NCI-H345 treated with DMSO at 0.1 percent for 48 hours (cell line): Measurements from ENCODE around the gene CATSPERZ.

Source experiments
- DNase-seq: peaks from one replicate; lab custom pipeline; 2025; ENCODE audit not compliant: unreplicated experiment; lab: John Stamatoyannopoulos, UW

Gene CATSPERZ

DNA sequence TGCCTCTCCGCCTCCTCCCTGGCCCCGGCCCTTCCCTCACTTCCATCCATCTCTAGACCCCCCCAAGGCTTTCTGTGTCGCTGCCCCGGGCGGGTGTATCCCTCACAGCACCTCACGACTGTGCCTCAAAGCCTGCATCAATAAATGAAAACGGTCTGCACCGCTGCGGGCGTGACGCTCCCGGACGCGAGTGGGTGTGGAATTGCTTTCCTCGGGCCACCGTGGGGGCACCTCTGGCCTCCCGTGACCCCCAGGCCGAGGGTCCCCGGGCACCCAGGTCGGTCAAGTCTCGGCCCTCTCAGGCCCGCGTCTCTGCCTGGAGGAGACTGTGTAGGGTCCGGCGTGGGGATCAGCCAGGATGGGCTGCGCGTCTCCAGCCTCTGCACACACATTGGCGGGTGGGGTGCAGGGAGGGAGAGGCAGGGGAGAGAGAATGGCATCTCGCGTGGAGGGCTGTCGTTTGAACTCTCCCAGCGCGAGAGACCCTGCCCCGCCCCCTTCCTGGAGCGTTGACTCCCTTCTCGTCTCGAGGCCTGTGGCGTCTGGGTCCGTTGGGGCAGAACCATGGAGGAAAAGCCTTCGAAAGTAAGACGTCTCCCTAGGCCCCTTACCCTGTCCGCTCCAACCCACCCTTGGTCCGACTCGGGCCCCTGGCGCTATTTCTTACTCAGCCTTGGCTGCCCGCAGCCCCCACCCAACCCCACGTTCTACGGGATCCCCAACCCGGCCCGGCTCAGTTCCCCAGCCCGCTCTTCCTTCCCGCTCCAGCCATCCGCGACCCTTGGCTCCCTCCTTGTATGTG lies at the start of gene CATSPERZ:
Gene CATSPERZ, plus strand, starts transcription at position 512 of the 802 bp plus-strand sequence. Its CDS starts 53 bp downstream, at position 565.
- no peak for DNase-seq

- DNase-seq, result no peak
Observed at GRCh38 chr11:64250415-64251015, 49.6 kb upstream of the CATSPERZ start.

DNA sequence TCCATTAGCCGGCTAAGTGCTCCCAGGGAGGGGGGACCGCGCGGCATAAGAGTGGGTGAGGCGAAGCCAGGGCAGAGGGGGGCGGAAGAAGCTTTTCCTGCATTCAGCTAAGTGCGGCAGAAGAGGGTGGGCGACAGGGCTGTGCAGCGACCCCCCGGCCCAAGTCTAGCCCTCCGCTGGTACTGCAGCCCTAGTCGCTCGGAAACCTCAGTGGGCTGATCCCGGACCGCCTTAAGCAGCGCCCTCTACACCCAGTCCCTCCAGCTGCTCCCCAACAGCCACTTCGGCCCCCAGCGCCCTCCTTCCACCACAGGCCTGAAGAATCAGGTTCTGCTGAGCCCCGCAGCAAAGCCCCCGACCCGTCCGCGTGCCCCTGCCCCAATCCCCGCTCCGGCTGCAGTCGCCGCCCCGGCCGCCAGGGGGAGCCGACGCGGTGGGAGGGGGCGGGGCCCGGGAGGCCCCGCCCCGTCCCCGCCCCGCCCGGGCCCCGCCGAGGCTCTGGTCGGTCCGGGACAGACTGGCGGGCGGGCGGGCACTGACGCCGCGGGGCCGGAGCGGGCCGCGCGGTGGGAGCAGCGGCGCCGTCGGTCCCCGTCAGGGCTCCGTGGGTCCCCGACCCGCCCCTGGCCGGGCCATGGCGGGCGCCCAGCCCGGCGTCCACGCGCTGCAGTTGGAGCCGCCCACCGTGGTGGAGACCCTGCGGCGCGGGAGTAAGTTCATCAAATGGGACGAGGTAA lies 49.0 kb upstream of the CATSPERZ start, which contains the start of gene PLCB3:
Gene PLCB3, plus strand, starts transcription at position 515 of the 737 bp plus-strand sequence. Its CDS starts 120 bp downstream, at position 635.
- DNase-seq, result no peak

DNA sequence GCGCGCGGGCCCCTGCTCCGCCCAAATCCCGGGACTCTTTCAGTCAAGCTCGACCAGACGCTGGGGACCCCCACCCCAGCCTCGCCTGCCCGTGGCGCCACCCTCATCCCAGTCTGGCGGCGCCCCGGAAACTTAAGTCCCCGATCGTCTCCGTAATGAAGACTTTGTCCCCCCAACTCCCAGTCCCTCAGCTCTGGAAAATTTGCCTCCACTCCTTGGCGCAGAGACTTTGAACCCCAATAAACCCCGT lies 48.5 kb upstream of the CATSPERZ start:
- DNase-seq, result no peak

DNA sequence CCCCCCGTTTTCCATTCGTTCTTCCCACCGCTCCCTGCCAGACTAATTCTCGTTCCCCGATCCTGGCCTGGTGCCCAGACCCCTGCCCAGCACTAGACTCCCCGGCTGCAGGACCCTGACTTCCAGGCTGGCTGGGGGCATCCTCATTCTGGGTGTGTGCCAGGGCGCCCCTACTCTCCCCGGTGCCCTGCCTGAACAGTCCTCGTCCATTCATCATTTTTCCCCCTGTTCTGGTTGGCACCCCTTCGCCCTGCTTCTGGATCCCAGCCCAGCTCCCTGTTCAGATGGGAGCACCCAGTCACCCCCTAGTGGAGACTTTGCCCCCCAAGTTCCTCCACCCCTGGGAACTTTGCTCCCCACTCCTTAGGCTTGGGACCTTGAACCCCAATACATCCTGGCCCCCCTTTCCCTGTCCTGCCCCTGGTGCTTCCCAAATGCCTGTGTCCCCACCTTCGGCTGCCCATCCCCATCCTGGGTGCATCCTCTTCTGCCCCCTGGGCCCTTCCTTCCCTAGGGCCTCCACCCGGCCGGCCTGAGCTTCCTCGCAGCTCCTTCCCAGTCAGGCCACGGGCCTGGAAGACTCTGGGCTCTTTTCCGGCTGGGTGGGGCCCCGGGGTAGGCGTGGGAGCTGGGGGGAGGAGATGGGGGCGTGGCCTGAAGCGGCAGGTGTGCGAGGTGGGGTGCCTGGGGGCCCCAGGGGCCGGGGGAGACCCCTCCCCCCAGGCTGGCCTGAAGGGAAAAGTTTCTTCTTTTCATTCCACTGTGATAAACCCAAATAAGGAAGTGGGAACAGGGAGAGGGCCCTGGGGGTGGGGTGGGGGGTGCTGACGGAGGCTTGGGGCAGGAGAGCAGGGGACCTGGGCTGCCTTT lies 47.9 kb upstream of the CATSPERZ start:
- no peak for DNase-seq

DNA sequence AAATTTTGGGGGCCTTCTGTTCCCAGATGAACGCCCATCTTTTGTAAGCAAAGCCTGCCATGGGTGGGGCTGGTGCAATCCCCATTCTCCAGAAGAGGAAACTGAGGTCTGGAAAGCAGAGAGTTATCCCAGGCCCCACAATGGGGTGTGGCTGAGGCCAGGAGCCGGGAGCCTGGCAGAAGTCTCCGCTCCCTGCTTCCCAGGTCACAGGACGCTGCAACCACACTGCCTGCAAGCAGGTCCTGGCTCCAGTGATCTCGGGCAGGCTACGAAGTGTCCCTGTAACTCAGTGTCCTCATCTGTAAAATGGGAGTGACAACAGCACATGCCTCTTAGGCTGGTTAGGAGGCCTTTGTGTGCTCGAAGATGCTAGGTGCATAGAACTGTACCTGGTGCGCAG lies 47.1 kb upstream of the CATSPERZ start:
- DNase-seq, result no peak

- DNase-seq, result no peak
Observed at GRCh38 chr11:64253481-64253880, 46.7 kb upstream of the CATSPERZ start.

DNA sequence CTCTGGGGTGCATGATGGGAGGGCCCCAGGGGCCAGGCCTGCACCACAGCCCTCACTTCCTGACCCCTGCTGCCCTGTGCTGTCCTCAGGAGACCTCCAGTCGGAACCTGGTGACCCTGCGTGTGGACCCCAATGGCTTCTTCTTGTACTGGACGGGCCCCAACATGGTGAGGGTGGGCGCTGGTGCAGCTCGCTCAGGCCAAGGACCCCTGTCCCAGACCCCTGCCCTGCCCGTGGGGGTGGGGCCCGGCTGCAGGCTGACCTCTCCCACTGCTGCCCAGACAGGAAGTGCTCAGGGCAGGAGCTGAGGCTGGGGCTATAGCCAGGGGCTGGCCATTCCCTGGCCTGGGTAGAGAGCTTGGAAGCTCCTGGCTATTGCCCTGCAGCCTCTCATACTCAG lies 45.8 kb upstream of the CATSPERZ start:
- DNase-seq, result no peak

DNA sequence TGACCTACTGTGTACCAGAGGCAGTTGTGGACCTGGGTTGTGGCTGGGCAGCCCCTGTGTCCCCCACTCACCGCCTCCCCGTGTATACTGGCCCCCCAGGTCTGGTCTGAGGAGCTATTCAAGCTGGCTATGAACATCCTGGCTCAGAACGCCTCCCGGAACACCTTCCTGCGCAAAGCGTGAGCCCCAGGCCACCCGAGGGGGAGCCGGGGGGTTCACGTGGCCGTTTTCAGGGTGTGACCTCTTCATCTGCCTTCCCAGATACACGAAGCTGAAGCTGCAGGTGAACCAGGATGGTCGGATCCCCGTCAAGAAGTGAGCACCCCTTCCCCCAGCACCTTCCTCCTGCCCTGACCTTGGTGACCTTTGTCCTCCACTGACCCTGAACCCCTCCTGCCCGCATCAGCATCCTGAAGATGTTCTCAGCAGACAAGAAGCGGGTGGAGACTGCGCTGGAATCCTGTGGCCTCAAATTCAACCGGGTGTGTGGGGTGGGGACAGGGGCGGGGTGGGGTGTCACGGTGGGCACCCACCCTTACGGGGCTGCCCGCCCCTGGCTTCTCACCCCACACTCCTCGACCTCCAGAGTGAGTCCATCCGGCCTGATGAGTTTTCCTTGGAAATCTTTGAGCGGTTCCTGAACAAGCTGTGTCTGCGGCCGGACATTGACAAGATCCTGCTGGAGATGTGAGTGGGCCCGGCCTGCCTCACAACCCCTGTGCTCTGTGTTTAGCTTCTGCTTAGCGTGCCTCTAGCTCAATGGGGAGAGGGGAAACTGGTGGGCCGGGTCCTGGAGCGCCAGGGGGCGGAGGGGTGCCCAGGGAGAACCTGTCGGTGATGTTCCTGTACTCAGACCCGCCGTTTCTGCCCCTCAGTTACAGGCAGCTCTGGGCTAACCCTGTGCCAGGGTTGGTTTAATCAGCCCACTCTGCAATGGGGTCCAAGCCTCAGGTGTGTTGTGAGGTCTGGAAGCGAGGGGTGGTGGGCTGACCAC lies 44.7 kb upstream of the CATSPERZ start:
- no peak for DNase-seq

GRCh38 chr11:64256300-64256699 lies 43.9 kb upstream of the CATSPERZ start:
- DNase-seq, result no peak

- DNase-seq, result no peak
Observed at GRCh38 chr11:64258356-64258755, 41.8 kb upstream of the CATSPERZ start.

GRCh38 chr11:64258946-64259532 lies 41.1 kb upstream of the CATSPERZ start:
- DNase-seq, result no peak

- DNase-seq, result no peak
Observed at GRCh38 chr11:64259533-64260067, 40.6 kb upstream of the CATSPERZ start.

GRCh38 chr11:64260147-64260708 lies 39.9 kb upstream of the CATSPERZ start:
- no peak for DNase-seq

DNA sequence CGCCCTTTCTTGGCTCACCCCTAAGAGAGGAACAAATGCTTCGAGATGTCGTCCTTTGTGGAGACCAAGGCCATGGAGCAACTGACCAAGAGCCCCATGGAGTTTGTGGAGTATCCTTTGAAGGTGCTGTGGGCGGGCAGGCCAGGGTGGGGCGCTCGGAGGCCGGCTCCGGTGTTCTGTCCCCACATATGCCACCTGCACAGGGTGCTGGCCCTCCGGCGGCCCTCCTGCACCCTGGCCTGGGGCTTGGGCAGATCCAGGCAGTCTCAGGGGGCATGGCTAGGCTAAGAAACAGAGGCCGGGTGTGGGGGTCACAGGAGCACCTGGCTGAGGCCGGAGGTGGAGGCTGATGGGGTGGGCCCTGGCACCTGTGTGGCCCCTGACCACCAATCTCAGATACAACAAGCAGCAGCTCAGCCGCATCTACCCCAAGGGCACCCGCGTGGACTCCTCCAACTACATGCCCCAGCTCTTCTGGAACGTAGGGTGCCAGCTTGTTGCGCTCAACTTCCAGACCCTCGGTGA lies 38.5 kb upstream of the CATSPERZ start:
- no peak for DNase-seq

- DNase-seq, result no peak
Observed at GRCh38 chr11:64262271-64263002, 37.7 kb upstream of the CATSPERZ start.

DNA sequence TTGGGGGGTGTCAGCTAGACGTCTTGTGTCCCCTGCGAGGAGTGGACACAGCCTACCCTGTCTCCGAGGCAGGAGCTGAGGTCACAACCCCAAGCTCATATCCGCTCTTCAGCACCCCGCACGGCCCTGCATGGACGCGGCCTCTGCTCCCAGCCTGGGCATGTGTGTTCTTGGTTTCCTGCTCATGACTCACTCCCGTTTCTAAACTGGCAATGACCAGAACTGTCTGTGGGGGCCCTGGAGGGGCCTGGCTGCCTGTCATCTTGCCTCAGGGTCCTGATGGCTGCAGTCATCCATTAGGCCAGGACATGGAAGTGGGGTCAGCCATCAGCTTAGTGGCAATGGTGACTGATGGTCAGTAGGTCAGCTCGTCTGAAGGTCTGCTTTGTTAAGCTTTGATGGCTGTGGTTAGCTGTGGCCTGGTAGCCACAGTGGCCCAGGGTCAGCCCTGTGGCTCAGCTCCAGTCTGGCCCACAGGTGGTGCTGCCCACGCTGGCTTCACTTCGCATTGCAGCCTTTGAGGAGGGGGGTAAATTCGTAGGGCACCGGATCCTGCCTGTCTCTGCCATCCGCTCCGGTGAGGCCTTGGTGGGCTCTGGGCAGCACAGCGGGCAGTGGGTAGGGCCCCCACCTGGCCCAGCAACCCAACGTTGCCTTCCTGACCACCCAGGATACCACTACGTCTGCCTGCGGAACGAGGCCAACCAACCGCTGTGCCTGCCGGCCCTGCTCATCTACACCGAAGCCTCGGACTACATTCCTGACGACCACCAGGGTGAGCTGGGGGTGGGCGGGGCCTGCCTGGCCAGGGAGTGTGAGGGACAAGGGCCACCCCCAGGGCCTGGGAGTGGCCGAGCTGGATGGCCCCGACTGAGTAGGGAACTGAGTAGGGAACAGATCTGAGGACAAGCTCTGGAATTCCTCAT lies 36.9 kb upstream of the CATSPERZ start:
- no peak for DNase-seq
